Astrocyte (in vitro differentiated cells and primary cell): ENCODE measurements around the gene GART. TPM values are rescaled to one million over a fixed set of nuclear protein-coding genes. Genes with fewer than 3 reads are reported as not detected.

ENCODE experiments used
- DNase-seq: peaks from one replicate; pipeline ENCODE4 v3.0.0-alpha.2; 2010; ENCODE audit warnings: low read depth
- FAIRE-seq: peaks from 2 replicates; lab custom pipeline; 2011; peaks lifted over from hg19 to GRCh38; lab: Jason Lieb, UNC
- H2AFZ ChIP-seq: 2 replicates; pipeline ENCODE4 v1.6.0; 2012; ENCODE audit warnings: low read depth, low read length, inconsistent platforms
- H3K27ac ChIP-seq: 2 replicates; pipeline ENCODE4 v1.5.1; 2011; ENCODE audit warnings: low read depth, low read length, inconsistent platforms
- H3K27me3 ChIP-seq: 2 replicates; pipeline ENCODE4 v1.6.0; 2011; ENCODE audit warnings: low read length, inconsistent platforms; ENCODE audit not compliant: insufficient read depth
- H3K36me3 ChIP-seq: 2 replicates; pipeline ENCODE4 v1.5.1; 2011; ENCODE audit warnings: low read length, inconsistent platforms; ENCODE audit not compliant: insufficient read depth
- H3K4me1 ChIP-seq: 2 replicates; pipeline ENCODE4 v1.5.1; 2011; ENCODE audit warnings: low read length, inconsistent platforms; ENCODE audit not compliant: insufficient read depth
- H3K4me2 ChIP-seq: 2 replicates; pipeline ENCODE4 v1.6.0; 2012; ENCODE audit warnings: low read length, inconsistent platforms
- H3K4me3 ChIP-seq: 2 replicates; pipeline ENCODE4 v1.5.1; 2011; ENCODE audit warnings: low read depth, mild to moderate bottlenecking, low read length, inconsistent platforms; ENCODE audit not compliant: insufficient read depth
- H3K79me2 ChIP-seq: 2 replicates; pipeline ENCODE4 v1.6.0; 2012; ENCODE audit warnings: mild to moderate bottlenecking, low read length, inconsistent platforms; ENCODE audit not compliant: insufficient read depth
- H3K9ac ChIP-seq: 2 replicates; pipeline ENCODE4 v1.6.0; 2012; ENCODE audit warnings: mild to moderate bottlenecking, low read length, inconsistent platforms
- H3K9me3 ChIP-seq: 2 replicates; pipeline ENCODE4 v1.5.1; 2012; ENCODE audit warnings: low read depth, mild to moderate bottlenecking, low read length, inconsistent platforms; ENCODE audit not compliant: insufficient read depth
- H4K20me1 ChIP-seq: 2 replicates; pipeline ENCODE4 v1.6.0; 2012; ENCODE audit warnings: low read length, inconsistent platforms; ENCODE audit not compliant: insufficient read depth
- H3K27ac Mint-ChIP-seq: one replicate; pipeline ENCODE4 v1.8.0; 2021; ENCODE audit warnings: mild to moderate bottlenecking, mixed read lengths; ENCODE audit not compliant: unreplicated experiment
- H3K27me3 Mint-ChIP-seq: one replicate; pipeline ENCODE4 v1.8.0; 2021; ENCODE audit warnings: low read depth, mixed read lengths; ENCODE audit not compliant: unreplicated experiment
- H3K36me3 Mint-ChIP-seq: one replicate; pipeline ENCODE4 v1.8.0; 2021; ENCODE audit warnings: low read depth, mixed read lengths; ENCODE audit not compliant: unreplicated experiment
- H3K4me1 Mint-ChIP-seq: one replicate; pipeline ENCODE4 v1.8.0; 2021; ENCODE audit warnings: low read depth, mixed read lengths; ENCODE audit not compliant: unreplicated experiment
- H3K4me3 Mint-ChIP-seq: one replicate; pipeline ENCODE4 v1.8.0; 2021; ENCODE audit warnings: mild to moderate bottlenecking, moderate library complexity, mixed read lengths; ENCODE audit not compliant: unreplicated experiment
- H3K9me3 Mint-ChIP-seq: one replicate; pipeline ENCODE4 v1.8.0; 2021; ENCODE audit warnings: mild to moderate bottlenecking, mixed read lengths; ENCODE audit not compliant: unreplicated experiment
- CTCF ChIP-seq: IDR thresholded peaks from 2 replicates; pipeline ENCODE4 v1.5.1; 2011; ENCODE audit warnings: low read depth, mild to moderate bottlenecking, inconsistent platforms, low read length, moderate library complexity; ENCODE audit not compliant: insufficient read depth
- EZH2 ChIP-seq: IDR thresholded peaks from 2 replicates; pipeline ENCODE4 v1.6.1; 2012; ENCODE audit warnings: mild to moderate bottlenecking, low read length, inconsistent platforms; ENCODE audit not compliant: insufficient read depth
- total RNA-seq: library from RNA; stranded (reverse); gene quantifications from 2 replicates; pipeline ENCODE4 v1.2.1, GENCODE V29; 2021

The GART gene
- total RNA-seq, 1 donor from 2014 or later, result 99.5 TPM

GRCh38 chr21:33505833-33506232 is 36.1 kb downstream of the GART start:
- Histone ChIP-seq H3K27me3 (no peaks in the 10 kb centered on the region), H3K36me3 (peaks cover 29% of the 10 kb centered on the region), H2AFZ (no peak overlapping the region), H3K4me1 (no peaks in the 10 kb centered on the region), H3K4me3 (no peak overlapping the region), H3K9ac (no peak overlapping the region), H4K20me1 (no peaks in the 10 kb centered on the region), H3K27ac (no peak overlapping the region), H3K9me3 (no peaks in the 10 kb centered on the region), H3K4me2 (no peak overlapping the region), H3K79me2 (no peaks in the 10 kb centered on the region)
- Mint-ChIP-seq H3K4me3 (no peak overlapping the region), H3K9me3 (no peaks in the 10 kb centered on the region), H3K27me3 (no peaks in the 10 kb centered on the region), H3K4me1 (no peaks in the 10 kb centered on the region), H3K36me3 (peaks cover 13% of the 10 kb centered on the region), H3K27ac (no peak overlapping the region)
- DNase-seq (no peak), FAIRE-seq (no peak)
- no peak for TF ChIP-seq CTCF
- no peak for TF ChIP-seq EZH2

GRCh38 chr21:33496345-33496744 is 45.6 kb downstream of the GART start:
- Histone ChIP-seq H3K4me2 (no peak overlapping the region), H3K9me3 (no peaks in the 10 kb centered on the region), H3K9ac (no peak overlapping the region), H3K27ac (no peak overlapping the region), H3K79me2 (no peaks in the 10 kb centered on the region), H3K36me3 (no peaks in the 10 kb centered on the region), H3K27me3 (peaks cover 3% of the 10 kb centered on the region), H3K4me3 (no peak overlapping the region), H4K20me1 (no peaks in the 10 kb centered on the region), H3K4me1 (no peaks in the 10 kb centered on the region), H2AFZ (no peak overlapping the region)
- Mint-ChIP-seq H3K4me3 (no peak overlapping the region), H3K36me3 (no peaks in the 10 kb centered on the region), H3K4me1 (no peaks in the 10 kb centered on the region), H3K27me3 (peaks cover 4% of the 10 kb centered on the region), H3K9me3 (no peaks in the 10 kb centered on the region), H3K27ac (no peak overlapping the region)
- TF ChIP-seq CTCF (no peak), EZH2 (no peak)
- no peak for FAIRE-seq
- DNase-seq, result no peak

- no peaks in the 10 kb centered on the region for H3K36me3 ChIP-seq
- H3K27me3 ChIP-seq, result peaks cover 3% of the 10 kb centered on the region
- Mint-ChIP-seq H3K36me3 (no peaks in the 10 kb centered on the region), H3K9me3 (no peaks in the 10 kb centered on the region), H3K4me3 (no peak overlapping the region), H3K27me3 (peaks cover 4% of the 10 kb centered on the region), H3K4me1 (no peaks in the 10 kb centered on the region), H3K27ac (no peak overlapping the region)
- no peaks in the 10 kb centered on the region for H3K79me2 ChIP-seq
- no peak for DNase-seq
- H3K4me2 ChIP-seq, result no peak overlapping the region
- H3K27ac ChIP-seq, result no peak overlapping the region
- H3K9me3 ChIP-seq, result no peaks in the 10 kb centered on the region
- no peak overlapping the region for H3K9ac ChIP-seq
- FAIRE-seq, result no peak
- no peak overlapping the region for H2AFZ ChIP-seq
- H3K4me3 ChIP-seq, result no peak overlapping the region
- H4K20me1 ChIP-seq, result no peaks in the 10 kb centered on the region
- H3K4me1 ChIP-seq, result peaks cover 4% of the 10 kb centered on the region
- TF ChIP-seq EZH2 (no peak), CTCF (no peak)
Measured at GRCh38 chr21:33495743-33496142, 46.2 kb downstream of the GART start.
